ENCODE measurements around the gene CUL1.

Gene CUL1

DNA sequence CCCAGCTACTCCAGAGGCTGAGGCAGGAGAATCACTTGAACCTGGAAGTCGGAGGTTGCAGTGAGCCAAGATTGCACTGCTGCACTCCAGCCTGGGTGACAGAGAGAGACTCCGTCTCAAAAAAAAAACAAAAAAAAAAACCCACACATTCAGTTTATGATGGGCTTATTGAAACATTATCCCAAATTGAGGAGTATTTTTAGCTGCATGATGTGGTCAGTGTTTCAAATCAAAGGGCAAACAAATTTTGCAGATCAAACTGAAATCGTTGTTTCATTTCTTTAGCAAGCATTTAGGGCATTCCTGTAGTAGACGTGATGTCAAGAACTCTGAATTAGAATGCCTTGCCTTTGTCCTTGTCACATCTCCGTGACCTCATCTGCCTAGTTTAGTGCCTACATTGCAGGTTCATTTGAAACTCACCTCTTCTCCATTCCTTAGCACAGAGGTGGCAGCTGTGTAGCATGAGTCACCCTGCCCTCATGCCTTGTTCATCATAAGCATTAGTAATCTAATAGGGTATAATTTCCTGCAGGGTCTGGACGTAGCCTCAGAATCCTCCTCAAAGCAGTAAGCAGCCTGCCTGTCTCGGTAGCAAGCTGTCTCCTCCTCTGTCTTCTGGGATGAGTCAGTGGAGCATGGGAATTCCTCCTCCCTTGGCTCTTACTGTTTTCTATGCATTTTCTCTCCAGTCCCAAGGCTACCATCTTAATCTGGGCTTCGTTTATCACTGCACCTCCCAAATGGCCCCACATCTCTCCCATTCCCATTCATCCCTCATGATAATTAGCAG, 73.8 kb downstream of the CUL1 start:
- DNase-seq = peak; percentile 11

GRCh38 chr7:148773334-148773733, 74.6 kb downstream of the CUL1 start:
- DNase-seq = peak; percentile 61

GRCh38 chr7:148774471-148774870, 75.8 kb downstream of the CUL1 start:
- no peak for DNase-seq

- DNase-seq = no peak
Measured at GRCh38 chr7:148782757-148783456, 84.2 kb downstream of the CUL1 start.

- no peak for DNase-seq
Measured at GRCh38 chr7:148783801-148784527, 85.3 kb downstream of the CUL1 start.

DNA sequence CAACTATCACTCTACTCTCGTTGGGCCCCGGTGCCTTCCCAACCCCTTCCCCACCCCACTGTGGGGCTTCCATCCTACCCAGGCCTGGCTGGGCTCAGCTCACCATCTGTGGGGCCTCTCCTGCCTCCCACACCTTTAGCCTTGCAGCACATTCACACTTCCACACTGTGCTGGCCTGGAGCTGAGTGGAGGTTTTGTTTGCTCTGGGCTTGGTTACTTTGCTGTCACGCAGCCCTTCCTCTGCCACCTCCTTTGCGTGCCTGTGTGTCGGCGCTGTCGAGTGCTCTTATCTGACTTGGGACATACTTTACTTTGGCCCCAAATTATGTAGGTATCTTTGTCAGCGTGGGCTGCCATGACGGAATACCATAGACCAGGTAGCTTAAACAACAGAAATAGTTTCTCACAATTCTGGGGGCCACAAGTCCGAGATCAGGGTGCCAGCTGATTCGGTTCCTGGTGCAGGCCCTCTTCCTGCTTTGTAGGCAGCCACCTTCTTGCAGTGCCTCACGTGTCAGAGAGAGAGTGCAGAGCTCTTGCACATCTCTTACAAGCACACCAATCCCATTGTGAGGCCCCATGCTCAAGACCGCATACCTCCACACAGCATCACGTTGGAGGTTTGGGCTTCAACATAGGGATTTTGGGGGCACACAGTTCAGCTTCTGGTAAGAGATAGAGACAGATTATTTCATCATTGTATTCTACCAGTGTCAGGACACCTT, 89.0 kb downstream of the CUL1 start:
- DNase-seq = no peak

DNA sequence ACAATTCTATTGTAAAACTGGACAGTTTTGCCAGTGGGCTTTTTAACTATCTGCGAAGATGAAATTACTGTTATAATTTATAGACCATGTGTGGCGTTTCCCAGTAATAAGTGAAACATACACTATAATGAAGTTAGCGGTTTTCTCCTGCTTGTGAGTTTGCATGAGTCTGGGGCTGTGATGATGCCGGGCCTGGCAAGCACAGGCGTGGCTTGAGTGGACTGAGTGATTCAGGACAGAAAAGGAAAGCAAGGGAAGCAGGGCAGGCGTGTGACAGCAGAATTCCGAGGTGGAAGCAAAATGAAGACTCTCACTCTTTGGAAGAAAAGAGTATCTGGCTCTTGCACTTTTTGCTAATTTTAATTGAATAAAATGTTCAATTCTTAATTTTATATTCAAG, 90.5 kb downstream of the CUL1 start:
- DNase-seq = no peak

DNA sequence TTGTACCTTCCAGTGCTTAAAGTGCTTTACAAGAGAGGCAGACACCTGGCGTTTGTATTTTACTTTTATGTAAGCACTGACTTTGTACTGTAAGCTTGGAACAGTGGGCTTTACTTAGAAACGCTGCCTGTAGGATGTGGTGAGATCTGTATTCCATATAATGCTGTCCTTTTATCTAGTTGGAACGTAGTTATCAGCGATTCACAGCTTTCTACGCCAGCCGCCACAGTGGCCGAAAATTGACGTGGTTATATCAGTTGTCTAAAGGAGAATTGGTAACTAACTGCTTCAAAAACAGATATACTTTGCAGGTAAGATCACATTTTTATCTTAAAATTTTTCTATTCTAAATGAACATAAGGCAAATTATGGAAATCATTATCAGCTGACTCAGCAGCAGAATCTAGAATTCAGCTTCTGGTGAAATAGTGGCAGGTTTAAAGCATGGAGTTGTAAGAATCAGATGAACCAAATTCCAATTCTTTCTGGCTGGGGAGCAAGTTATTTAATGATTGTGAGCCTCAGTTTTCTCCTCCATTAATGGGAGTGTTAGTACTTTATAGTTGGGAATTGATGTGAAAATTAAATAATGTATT, 91.5 kb downstream of the CUL1 start:
- DNase-seq = no peak

DNA sequence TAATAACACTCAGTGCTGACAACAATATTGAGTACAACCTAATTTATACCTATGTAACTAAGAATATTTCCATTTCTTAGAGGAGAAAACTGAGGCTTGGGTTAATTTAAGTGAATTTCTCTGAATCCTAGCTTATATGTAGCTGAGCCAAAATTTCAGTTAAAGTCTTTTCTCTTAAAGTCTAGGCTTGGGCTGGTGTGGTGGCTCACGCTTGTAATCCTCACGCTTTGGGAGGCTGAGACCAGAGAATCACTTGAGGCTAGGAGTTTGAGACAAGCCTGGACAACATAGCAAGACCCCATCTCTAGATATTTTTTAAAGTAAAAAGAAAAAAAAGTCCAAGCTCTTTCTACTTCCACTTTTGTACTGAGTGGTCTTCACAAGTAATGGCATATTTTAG, 92.1 kb downstream of the CUL1 start:
- no peak for DNase-seq

GRCh38 chr7:148791546-148791945, 92.8 kb downstream of the CUL1 start:
- no peak for DNase-seq

DNA sequence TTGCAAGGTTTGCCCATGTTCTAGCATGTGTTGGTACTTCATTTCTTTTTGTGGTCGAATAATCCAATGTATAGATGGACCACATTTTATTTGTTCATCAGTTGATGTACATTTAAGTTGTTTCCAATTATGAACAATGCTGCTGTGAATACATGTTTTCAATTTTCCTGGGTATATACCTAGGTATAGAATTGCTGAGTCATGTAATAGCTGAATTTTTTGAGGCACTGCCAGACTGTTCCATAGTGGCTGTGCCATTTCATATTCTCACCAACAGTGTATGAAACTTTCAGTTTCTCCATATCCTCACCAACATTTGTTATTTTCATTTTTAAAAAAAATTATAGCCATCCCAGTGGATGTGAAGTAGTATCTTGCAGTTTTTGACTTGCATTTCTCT, 94.9 kb downstream of the CUL1 start:
- no peak for DNase-seq

DNA sequence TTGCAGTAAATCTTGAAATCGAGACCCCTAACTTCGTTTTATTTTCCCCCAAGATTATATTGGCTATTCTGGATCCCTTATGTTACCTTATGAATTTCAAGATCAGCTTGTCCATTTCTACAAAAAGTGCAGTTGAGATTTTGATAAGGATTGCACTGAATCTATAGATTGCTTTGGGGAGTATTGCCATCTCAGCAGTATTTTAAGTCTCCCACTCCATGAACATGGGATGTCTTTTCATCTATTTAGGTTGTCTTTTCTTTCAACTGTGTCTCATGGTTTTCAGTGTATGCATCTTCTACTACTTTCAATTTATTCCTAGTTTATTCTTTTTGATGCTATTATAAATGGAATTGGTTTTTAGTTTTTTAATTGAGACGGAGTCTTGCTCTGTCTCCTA, 95.8 kb downstream of the CUL1 start:
- DNase-seq = no peak

DNA sequence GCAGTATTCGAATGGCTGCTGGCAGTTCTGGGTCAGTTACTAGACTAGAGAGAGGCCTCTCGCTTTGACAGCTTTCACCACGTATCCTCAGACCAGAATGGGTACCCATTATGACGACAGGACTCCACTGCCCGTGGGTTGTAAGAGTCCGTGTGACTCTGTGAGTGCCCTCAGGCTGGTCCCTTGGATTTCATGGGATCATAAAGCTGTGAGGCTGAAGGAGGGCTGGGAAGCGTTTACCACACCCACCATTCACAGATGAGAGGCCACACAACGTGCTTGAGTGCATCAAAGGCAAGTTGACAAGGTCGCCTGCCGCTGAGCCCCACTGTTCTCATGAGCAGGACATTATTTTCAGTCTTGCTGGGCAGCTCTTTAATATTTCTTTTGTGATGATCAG, 98.1 kb downstream of the CUL1 start:
- no peak for DNase-seq

- no peak for DNase-seq
Measured at GRCh38 chr7:148799893-148800555, 101.3 kb downstream of the CUL1 start.

- DNase-seq = no peak
Measured at GRCh38 chr7:148800677-148801076, 102.0 kb downstream of the CUL1 start.

- DNase-seq = no peak
Measured at GRCh38 chr7:148802101-148802493, 103.4 kb downstream of the CUL1 start.

- DNase-seq = no peak
Measured at GRCh38 chr7:148803094-148803493, 104.4 kb downstream of the CUL1 start.

GRCh38 chr7:148804343-148805235, 105.9 kb downstream of the CUL1 start:
- DNase-seq = no peak

DNA sequence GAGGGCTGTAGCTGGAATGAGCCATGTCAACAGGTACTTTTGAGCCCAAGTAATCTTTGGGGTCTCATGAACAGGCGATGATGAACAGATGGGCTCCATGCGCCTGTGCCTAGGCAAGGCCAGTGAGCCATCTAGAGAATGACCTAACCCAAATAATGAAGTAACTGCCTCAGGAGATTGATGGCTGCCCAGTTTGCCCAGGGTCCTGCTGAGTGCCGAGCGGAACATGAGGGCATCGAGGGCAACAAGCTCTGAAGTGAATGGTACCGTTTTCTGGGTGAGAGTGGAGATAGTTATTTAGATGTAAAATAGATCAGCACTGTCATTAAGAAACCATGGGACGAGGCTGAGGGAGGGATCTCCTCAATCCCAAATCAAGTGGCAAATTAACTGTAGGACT, 107.5 kb downstream of the CUL1 start:
- no peak for DNase-seq

- DNase-seq = no peak
Measured at GRCh38 chr7:148807436-148807835, 108.7 kb downstream of the CUL1 start.

DNA sequence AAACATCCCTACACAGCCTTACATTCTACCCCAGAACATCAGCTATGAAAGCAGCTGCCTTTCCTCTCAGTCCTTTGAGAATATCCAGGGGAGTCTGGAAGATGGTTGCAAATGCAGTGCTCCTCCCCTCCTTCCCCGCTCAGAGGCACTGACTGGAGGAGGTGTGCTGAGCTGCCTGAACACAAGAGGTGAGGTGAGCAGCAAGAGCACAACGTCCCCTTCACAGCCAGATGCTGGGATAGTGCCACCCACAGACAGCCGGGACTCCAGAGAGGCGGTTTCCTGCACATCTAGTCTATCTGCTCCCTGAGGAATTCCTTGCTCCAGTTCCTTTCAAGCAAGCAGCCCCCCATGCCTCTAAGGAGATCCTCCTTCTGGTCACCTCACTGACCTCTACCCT, 111.2 kb downstream of the CUL1 start:
- no peak for DNase-seq
